SIG-M5 treated with dmso at 0.1 percent for 504 hours (cell line): Measurements from ENCODE around the gene ANK3.

Experiments used
- DNase-seq: peaks from one replicate; lab custom pipeline; 2025; ENCODE audit not compliant: unreplicated experiment; lab: John Stamatoyannopoulos, UW

Gene ANK3

DNA sequence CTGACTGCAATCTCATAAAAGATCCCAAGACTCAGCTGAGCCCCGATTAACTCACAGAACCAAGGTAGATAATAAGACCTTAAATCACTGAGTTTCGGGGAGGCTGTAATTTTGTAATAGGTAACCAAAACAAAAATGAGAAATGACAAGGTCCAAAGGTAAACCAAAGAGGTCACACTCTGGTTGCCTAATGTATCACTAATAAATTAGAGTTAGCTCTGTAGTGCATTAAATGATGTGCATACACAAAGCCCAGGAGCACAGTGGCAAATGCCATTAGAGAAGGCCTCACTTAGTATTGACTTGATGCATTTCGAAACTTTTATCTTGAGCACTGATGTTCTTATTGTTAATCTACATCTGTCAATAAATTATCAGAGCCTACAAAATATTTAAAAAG is 245.6 kb downstream of the ANK3 start:
- no peak for DNase-seq

DNA sequence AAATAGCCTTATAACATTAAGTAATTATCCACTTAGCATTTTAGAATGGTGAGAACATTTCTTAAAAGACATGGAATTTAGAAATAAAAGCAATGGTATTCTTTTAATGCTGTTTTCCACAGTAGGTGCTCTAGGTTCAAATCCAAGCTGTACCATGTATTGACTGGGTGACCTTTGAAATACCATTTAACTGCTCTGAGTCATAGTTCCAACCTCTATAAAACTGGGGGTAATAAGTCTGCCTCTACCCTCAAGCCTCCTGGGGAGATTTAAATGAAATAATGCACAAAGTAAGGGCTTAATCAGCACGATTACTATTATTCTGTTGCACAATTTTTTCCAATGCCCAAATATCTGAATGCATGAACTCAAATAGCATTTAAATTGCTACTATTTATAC is 246.9 kb downstream of the ANK3 start:
- DNase-seq = no peak

DNA sequence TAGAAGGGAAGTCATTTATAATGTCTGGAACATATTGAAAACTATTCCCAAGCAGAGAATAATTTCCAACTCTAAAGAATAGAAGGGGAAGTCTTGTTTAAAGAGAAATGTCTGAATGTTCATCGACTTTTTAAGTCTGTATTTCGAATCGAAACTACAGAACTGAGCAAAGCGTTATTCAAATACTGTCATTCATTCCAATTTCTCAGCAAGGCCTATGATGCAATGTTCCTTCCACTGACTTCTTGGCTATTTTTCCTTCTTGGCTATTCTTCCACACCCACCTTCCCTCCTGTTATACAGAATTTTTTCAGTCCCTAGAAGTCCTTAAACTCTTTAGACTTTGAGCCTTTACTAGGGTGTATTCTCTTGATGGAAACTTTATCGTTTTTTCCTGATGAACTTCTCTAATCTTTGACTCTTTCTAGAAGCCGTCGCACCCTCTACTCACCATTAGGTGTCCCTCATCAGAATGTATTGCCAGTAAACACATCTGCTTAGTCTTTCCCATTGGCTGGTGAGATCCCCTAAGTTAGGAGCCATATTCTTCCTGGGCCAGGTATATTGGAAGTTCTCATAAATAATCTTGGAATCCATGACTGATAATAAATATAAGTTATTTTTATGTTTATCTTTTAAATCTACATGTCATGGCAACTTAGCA is 247.6 kb downstream of the ANK3 start:
- DNase-seq = no peak

DNA sequence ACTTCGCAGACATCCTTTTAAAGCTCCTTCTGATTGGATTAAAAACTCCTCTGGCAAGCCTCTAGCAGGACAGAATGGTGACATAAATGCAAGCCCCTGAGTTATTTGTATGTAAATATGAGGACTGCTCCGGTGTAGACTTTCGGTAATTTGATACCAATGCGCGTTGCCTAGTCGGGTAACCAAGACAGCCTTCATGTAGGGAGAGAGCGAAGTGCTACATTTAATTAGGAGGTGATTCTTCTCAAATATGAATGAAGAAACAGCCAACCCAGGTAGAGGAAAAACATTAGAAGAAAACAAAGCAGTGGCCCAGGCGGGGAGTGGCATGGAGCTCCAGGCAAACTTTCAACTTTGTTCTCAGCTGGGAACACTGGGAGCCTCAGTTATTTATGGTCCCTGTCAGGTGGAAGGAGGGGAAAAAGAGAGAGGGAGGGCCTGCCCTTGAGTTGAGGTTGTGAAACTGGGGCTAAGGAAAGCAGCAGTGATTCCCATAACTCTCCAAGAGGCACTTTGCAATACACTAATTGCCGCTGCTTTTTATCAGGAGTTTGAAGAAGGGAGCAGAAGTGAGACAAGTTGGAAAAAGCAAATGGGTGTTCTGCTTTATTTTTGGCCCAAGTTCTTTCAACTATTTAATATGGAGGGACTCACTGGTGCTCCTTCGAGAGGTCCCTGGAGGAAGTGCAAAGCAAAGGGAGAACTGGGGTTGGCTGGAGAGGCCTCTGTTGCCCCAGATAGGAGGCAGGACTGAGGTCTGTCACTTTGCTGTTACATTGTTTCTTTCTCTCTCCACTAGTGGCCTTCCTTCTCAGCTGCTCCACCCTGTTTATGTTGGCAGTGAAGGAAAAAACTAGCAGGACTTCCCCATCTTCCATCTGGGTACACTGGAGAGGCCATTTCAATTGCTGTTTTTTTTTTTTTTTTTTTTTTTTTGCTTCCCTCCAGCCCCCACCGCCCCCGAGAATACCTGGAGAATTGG is 248.7 kb downstream of the ANK3 start:
- peak; percentile 11 for DNase-seq

DNA sequence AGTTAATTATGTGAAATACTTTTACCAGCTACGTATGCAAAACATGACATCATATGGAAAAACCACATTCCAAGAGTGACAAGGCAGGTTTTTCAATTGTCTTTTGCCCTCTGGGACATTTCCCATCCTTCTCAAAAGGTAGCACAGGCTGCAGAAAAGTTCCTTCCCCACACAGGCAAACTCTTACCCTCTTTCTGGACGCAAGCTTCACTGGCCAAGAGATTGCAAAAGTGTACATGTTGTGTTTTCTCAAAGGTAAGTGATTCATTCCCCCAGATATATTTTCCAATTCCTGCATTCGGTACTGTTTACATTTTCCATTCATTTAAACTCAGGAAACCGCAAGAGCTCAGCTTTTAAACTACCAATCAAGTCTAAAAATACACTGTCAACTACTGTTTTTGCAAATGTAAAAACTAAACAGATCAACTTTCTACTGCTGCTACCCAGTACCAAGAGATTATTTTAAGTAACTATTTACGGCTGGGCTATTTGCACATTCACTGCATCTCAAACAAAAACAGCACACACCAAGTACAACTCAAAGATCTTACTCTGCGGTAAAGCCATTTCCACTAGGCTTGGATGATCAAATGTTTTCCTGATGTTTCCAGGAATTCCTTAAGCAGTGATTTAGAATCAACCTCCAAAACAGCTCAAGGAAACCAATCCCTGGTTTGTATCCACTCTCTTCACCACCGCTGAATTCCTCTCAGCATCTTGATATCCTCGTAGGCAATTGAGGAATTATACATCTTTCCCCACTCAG is 249.7 kb downstream of the ANK3 start:
- DNase-seq = peak; percentile 11

DNA sequence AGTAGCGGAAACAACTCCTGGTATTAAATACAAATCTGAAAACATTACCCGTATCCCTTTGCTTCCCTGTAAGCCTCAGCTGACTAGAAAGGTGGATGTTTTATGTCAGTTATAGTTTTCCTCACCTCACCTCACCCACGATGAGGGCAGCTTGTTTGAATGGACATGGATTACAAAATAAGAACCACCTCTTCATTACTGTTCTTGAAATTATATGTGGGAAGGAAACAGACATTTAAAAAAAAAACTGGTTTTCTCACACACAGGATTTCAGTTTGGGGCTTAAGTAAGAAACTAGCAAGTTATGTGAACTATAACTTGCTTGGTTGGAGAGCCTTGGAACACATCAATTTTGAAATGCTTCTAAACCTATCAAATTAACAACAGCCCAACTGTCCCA is 250.4 kb downstream of the ANK3 start:
- DNase-seq = no peak

DNA sequence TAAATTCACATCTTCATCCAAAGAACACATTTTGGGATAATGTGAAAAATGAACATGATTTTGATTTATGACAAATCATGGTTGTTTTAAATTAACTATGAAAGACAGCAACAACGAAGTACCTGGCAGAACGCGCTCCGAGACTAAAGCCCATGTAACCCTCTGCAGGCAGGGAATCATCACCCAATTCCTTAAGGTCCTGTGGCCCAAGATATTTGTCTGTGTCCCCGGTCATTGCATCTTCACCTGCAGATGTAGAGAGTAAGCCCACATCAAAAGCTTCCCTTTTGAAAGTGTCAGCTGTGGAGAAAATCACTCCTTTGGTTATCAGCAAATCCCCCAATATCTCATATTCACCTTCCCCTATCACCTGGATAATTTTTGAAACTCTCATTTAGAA is 250.8 kb downstream of the ANK3 start:
- no peak for DNase-seq

DNA sequence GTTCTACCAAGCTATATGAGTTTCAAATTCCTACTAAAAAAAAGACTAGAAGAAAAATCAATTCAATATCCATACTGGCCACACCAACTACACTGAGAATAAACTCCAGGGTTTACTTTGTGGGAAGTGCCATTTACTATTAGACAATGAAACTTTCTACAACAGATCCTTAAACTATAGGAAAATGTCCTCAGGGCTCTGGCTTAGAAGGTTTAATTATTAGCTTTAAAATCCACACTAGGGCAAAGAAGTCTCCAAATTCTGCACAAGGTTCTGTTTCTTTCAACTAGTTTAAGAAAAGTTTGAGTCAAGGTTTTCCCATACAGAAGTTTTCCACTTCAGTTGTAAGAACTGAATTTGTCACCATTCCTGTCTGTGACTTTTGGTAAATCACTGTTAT is 251.6 kb downstream of the ANK3 start:
- no peak for DNase-seq

DNA sequence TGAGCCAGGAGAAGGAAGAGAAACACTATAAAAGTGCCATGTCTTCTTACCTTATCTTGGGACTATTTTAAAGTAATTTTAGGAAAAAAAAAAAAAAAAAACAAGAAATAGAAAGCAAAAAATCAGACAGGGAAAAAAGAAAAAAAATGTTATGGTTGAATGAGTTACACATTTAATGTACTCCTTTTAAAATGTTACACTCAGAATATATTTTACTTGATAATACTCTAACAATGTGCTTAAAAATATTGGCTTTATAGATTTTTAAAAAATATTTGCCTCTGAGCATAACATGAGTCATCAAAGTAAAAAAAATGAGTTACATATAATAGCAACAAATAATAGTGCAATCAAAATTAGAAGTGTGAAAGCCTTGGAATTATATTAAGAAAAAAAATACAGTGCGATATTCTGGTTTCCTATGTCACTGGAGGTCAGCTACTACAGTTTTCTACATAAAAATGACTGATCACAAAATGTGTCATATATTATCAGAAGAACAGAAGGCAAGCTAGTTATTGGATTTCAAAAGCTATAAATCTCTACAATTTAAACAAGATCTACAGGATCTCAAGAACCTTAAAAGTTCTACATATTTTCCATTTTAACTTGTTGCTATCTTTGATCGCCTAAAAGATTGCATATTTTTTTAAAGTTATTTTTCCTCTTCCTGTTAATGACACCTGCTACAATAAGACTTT is 252.2 kb downstream of the ANK3 start:
- DNase-seq = no peak

DNA sequence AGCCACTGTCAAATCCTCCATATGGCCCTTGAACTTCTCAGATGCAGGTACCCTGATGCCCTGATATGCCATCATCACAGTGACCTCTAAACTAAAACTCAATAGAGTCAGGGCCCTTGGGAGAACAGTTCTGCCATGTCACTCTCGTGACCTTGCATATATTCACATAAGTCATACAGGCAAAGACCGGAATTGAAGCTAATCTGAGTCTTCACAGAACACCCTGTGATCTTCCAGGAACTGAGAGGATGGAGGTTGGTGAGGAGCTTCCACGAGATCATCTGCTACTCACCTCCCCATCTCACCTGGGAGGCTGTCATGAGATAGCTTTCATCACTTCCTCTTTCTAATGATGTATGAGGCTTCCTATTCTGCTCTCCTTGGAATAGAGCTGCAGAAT is 254.7 kb downstream of the ANK3 start:
- DNase-seq = no peak

DNA sequence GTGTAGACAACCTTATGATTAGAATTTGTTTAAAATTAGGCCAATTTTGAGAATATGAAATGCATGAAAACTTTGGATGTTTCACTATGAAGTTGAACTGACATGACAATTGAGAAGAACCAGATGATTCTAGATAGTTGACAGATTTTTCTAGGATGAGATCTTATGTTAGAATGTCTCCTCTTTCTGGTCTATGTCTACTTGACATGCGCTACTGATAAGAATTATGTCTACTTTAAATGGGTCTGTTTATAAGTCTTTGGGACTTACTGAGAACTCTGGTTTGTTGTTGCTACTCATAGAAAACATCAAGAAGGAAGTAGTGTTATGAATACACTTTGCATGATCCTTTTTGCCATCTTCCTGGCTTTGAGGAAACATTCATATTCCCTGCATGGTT is 255.1 kb downstream of the ANK3 start:
- DNase-seq = no peak

DNA sequence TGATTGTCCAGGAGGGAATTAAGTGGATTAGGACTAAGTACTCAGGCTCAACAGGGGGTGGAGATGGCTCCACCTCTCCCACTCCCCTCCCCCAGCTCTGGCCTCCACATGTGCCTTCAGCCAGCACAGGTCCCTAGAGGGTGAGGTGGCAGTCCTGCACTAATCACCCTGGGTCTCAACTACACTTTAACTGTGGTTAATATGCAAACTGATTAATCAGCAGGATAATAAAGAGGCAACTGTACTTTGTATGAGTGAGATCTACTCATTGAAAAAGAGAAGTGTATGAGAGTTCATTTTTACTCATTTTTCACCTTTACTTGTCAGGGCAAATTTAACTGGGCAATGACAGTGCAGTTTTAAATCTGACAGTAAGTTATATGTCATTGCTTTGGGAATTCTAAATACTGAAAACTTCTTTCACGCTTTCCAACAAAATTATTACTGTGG is 259.5 kb downstream of the ANK3 start:
- DNase-seq = no peak

DNA sequence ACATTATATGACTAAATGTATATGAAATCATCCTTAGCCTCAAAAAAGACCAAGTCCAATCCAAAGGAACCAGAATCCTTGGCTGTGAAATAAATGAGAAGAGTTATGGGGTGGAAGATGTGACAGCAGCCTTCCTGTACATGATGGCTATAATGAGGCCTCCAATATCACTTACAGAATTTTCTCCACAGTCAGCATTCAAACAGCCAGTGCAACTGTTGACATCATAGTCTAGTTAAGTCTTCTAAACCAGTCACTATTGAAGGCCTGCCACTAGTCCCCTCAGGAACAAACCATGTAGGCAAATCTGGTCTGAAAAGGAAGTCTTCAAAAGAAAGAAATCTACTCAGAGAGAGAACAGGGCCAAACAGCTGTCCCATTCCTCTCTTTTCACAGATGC is 263.8 kb downstream of the ANK3 start:
- DNase-seq = no peak

DNA sequence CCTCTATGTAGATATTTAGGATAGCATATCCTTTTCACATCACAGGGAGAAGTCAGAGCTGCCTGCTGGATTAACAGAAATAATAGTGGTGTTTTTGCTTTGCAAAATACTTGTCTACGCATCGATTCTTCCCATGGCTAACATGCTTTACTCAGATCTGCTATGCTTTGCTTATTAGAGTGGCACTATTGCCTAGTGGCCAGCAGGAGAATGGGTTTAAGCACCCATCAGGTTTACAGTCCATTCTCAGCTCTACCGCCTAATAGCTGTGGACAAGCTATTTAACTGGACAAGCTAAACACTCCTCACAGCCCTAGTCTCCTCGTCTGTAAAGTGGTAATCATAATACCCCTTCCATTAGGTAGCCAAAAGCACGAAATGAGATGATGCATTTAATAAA is 265.1 kb downstream of the ANK3 start:
- DNase-seq = no peak

DNA sequence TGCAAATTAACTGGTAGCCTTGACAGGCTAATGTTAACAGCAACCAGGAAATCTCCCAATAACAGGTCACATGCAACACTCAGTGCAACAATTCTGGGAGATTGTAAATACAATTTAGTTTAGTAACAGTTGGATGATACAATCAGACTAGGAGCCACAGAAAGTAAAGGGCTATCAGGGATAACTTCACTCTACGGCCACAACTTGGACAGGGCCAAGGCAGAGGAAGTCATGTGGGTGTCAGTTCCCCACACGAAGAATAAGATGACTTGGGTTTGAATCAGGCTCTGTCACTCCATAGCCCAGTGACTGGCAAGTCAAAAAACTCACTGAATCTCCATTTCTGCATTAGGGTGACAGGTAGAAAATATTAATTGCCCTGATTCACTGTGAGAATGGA is 266.0 kb downstream of the ANK3 start:
- DNase-seq = no peak

DNA sequence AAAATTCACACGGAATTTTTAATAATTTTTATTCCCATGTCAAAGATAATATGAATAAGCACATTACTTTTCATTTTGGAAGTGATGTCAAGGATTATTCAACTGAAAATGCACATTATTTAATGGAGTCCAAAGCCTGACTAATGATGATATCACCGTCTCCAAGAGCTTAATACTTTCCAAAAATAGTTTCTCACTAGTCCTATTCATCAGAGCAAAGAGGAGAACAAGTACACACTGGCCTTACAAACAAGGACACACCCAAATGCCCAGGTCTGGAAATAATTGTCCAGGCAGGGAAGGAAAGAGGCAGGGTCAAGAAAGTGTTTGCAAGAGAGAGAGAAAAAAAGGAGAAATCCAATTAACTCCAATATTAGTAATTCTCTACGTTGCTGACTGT is 266.5 kb downstream of the ANK3 start:
- DNase-seq = no peak

DNA sequence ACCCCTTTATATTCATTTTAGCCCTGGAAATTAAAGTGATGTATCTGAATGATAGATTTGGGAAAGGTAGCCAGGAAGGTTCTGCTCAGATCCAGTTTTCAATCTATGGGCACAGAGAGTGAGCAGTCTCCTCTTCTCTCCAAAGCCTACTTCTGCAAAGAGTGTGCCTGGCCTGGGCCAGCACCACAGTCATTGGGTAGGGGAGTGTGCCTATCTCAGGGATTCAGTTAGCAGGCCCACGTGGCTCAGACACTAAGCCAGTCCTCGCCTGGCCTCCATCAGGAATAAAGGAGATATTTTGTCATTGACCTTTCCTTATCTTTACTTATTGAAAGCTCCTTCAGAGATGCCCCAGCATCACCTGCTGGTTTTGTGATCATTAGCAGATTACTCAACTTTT is 267.5 kb downstream of the ANK3 start:
- no peak for DNase-seq

DNA sequence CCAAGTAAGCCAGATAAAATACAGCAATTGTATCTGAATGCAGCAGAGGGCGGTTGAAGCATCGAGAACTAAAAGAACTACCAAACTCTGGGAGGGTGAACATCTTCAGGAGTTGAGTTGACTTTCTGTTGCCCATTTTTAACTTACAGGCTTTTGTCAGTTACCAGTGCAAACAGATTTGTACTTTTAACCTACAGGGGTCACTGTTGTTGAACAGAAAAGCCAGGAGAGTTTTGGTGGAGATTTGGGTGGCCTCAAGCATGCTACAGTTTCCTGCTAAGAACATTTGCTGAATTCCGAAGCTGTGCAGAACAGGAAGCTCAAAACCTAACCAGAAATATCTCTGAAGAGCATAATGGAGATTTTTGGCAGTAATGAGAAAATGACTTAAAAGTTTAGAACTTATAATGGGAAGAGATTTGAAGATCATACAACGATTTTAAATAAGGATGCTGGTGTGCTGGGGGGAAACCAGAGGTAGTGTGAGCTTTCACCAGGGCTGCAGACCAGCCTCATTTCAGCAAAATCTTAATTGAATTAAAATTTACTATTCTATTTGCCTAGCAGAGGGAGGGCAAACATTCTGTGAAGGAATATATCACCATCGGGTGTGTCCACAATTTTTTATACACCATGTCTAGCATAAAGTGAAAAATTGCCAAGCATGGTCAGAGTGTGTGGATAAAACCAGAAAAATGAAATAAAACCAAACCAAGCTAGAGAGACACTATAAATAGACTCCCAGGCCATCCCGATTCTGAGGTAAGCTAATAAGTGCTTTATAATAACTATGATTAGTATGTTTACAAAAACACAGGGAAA is 274.7 kb downstream of the ANK3 start:
- DNase-seq = peak; percentile 15

DNA sequence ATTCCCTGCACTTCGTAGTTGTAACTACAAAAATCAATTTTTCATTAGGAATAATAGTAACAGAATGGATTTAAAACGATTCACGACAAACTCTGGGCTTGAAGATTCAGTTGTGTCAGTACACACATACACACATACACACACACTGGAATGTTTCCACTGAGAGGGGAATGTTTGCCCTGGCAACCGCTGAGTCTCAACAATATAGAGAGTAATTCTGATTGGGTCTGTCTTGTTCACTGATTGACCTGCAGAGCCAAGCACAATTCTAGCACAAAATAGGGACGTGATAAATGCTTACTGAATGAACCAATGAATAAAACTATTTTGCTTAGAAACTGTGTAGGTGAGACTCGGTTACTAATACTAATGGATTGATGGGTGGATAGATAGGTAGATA is 278.9 kb downstream of the ANK3 start:
- no peak for DNase-seq

DNA sequence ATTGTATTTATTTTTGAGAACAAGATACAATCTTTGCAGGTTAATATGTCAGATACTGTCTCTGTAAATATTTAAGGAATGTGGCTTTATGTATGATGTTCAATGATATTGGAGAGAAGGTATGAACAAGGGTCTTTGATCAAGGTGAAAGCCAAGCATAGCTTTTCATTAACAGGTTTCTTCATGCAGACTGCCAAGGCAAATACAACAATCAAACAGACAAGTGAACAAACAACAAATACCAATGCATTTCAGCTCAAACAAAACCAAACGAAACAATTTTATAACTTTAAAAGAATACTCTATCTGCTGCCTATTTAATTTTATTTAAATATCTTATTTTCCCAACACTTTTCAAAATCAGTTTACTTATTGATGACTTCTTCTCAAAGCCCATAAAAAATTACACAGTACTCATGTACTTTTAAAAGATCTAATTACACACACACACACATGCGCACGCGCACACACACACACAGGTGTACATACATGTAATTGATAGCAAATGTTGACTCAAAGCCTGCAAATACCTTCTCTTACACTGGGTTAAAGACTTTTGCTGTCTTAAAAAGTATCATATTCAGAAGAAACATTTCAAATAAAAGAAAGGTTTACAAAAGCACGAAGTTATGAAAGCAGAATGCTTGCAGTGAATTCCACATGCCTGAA is 282.2 kb downstream of the ANK3 start:
- no peak for DNase-seq
